ENCODE measurements around the gene SLC6A13. TPM values are rescaled to one million over a fixed set of nuclear protein-coding genes. Genes with fewer than 3 reads are reported as not detected.

The SLC6A13 gene
- total and polyA plus RNA-seq, 2 donors from 2014 or later = 22.8 to 161 TPM

DNA sequence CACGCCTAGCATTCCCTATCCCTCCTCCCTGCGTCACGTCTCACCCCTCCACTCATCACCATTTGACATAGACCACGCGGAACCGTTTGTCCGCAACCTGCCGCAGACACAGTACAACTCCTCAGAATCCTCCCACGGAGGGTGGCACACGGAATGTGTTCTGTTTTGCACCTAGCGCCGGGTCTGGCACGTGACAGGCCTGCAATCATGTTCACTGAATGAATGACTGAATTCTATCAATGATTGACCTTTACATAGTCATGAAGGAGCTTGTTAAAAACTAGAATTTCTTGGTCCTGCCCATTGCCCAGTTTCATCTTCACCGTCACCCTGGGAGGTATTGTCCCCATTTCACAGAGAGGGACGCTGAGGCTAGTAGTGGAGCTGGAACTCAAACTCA, 53.4 kb downstream of the SLC6A13 start:
- Histone ChIP-seq H3K4me1 (ENCODE audit: control insufficient read depth in 2 of 3, insufficient read depth in 2 of 3, low read depth in 1 of 3, low read length in 3 of 3) (peaks cover 0 to 54% (median 46%) of the 10 kb centered on the region in 3 donors), H3K4me3 (ENCODE audit: low read length in 3 of 3) (no peak overlapping the region), H3K27me3 (ENCODE audit: control insufficient read depth, insufficient read depth, low read length) (no peaks in the 10 kb centered on the region), H3K36me3 (ENCODE audit: control insufficient read depth in 2 of 3, insufficient read depth in 3 of 3, low read length in 3 of 3) (peaks cover 0 to 14% (median 5%) of the 10 kb centered on the region in 3 donors), H3K9ac (ENCODE audit: low read length in 3 of 3) (no peak overlapping the region), H3K27ac (ENCODE audit: low read depth in 2 of 2, low read length in 2 of 2) (peak overlapping the region; percentile 82 to 87), H3K9me3 (ENCODE audit: control insufficient read depth in 2 of 3, insufficient read depth in 1 of 3, low read length in 3 of 3) (no peaks in the 10 kb centered on the region)
- FAIRE-seq (no peak), DNase-seq (peak in 2 of 5 donors; percentile 63 to 75)
- TF ChIP-seq, protein P1, sequence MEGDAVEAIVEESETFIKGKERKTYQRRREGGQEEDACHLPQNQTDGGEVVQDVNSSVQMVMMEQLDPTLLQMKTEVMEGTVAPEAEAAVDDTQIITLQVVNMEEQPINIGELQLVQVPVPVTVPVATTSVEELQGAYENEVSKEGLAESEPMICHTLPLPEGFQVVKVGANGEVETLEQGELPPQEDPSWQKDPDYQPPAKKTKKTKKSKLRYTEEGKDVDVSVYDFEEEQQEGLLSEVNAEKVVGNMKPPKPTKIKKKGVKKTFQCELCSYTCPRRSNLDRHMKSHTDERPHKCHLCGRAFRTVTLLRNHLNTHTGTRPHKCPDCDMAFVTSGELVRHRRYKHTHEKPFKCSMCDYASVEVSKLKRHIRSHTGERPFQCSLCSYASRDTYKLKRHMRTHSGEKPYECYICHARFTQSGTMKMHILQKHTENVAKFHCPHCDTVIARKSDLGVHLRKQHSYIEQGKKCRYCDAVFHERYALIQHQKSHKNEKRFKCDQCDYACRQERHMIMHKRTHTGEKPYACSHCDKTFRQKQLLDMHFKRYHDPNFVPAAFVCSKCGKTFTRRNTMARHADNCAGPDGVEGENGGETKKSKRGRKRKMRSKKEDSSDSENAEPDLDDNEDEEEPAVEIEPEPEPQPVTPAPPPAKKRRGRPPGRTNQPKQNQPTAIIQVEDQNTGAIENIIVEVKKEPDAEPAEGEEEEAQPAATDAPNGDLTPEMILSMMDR (IDR thresholded peaks at IDR 0.05; ENCODE audit: borderline replicate concordance, extremely low read depth, insufficient read depth) = no peak
- intact Hi-C loops (cut with DNase I) = no loop called here

DNA sequence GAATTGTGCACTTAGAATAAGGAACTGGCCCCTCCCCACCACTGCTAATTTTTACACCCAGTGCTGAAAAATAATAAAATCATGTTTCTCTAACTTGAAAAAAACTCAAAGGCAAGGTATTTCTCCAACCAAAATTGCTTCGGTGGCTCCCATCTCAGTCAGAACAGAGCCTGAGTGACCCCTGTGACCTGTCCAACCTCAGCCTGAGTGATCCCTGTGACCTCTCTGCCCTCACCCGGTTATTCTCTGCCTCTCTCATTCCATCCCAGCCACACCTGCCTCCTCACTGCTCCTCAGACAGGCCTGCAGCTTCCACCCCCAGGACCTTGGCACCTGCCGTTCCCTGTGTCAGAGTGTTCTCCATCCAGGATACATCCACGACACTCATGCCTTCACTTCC, 53.8 kb downstream of the SLC6A13 start:
- peaks cover 0 to 57% (median 43%) of the 10 kb centered on the region in 3 donors for H3K4me1 ChIP-seq (ENCODE audit: control insufficient read depth in 2 of 3, insufficient read depth in 2 of 3, low read depth in 1 of 3, low read length in 3 of 3)
- H3K27ac ChIP-seq (ENCODE audit: low read depth in 2 of 2, low read length in 2 of 2) = peak overlapping the region; percentile 82 to 87
- H3K9me3 ChIP-seq (ENCODE audit: control insufficient read depth in 2 of 3, insufficient read depth in 1 of 3, low read length in 3 of 3) = no peaks in the 10 kb centered on the region
- DNase-seq = peak in 1 of 5 donors; percentile 68
- intact Hi-C loops (cut with DNase I) = no loop called here
- no peak for FAIRE-seq
- no peaks in the 10 kb centered on the region for H3K27me3 ChIP-seq (ENCODE audit: control insufficient read depth, insufficient read depth, low read length)
- H3K4me3 ChIP-seq (ENCODE audit: low read length in 3 of 3) = no peak overlapping the region
- H3K9ac ChIP-seq (ENCODE audit: low read length in 3 of 3) = no peak overlapping the region
- TF ChIP-seq, protein P1 (IDR thresholded peaks at IDR 0.05; ENCODE audit: borderline replicate concordance, extremely low read depth, insufficient read depth) = no peak
- peaks cover 0 to 18% (median 5%) of the 10 kb centered on the region in 3 donors for H3K36me3 ChIP-seq (ENCODE audit: control insufficient read depth in 2 of 3, insufficient read depth in 3 of 3, low read length in 3 of 3)

DNA sequence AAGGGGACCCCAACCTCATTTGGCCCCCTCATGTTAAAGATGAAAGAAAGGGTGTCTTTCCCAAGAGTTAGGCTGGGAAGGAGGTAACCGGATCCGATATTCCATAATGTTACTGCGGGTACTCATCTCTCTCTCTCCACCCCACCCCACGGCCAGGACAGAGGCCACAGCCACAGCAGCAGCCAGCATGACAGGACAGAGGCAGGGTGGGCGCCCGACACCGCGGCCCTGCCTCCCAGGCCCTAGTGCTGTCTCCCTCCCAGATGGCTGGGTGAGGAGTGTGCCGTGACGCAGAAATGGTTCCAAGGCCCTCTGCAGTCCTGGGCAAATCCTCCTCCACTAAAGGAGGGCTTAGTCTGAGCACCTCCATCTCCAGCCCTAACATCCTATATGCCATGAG, 54.8 kb downstream of the SLC6A13 start:
- FAIRE-seq (no peak), DNase-seq (peak in 1 of 5 donors; percentile 54)
- H3K27me3 ChIP-seq (ENCODE audit: control insufficient read depth, insufficient read depth, low read length) = no peaks in the 10 kb centered on the region
- H3K9me3 ChIP-seq (ENCODE audit: control insufficient read depth in 2 of 3, insufficient read depth in 1 of 3, low read length in 3 of 3) = no peaks in the 10 kb centered on the region
- TF ChIP-seq, protein P1 (IDR thresholded peaks at IDR 0.05; ENCODE audit: borderline replicate concordance, extremely low read depth, insufficient read depth) = no peak
- intact Hi-C loops (cut with DNase I) = no loop called here
- no peak overlapping the region for H3K4me3 ChIP-seq (ENCODE audit: low read length in 3 of 3)
- no peak overlapping the region for H3K27ac ChIP-seq (ENCODE audit: low read depth in 2 of 2, low read length in 2 of 2)
- peaks cover 0 to 49% (median 36%) of the 10 kb centered on the region in 3 donors for H3K4me1 ChIP-seq (ENCODE audit: control insufficient read depth in 2 of 3, insufficient read depth in 2 of 3, low read depth in 1 of 3, low read length in 3 of 3)
- H3K36me3 ChIP-seq (ENCODE audit: control insufficient read depth in 2 of 3, insufficient read depth in 3 of 3, low read length in 3 of 3) = peaks cover 0 to 18% (median 5%) of the 10 kb centered on the region in 3 donors
- no peak overlapping the region for H3K9ac ChIP-seq (ENCODE audit: low read length in 3 of 3)
